Heart left ventricle (tissue), 13 donors: ENCODE results near the gene PLEKHO1.

Experiments used
- POLR2A ChIP-seq, 2 donors: fragments of 450-650 bp; IDR thresholded peaks; one replicate each; pipeline ENCODE4 v1.6.1; 2017; ENCODE audit warnings: antibody characterized with exemption in 2 of 2, mild to moderate bottlenecking in 2 of 2, moderate library complexity in 2 of 2
- TF ChIP-seq, protein P1 (sequence below), 12 donors: fragments of 200-600 bp; sonication (generic) in 4 of 12; IDR thresholded peaks; one replicate each; pipeline versions ENCODE4 v1.5.0 to v1.8.0; 2018 to 2022; ENCODE audit warnings: antibody characterized with exemption in 12 of 12, mild to moderate bottlenecking in 5 of 12
- donor health status: ischemic (EF 13 %, LVEDD 7.1; RV severe dilation, severe dysfunction).
- donor health status: DM: no; HTN: yes; CAD: no.
- donor health status: DM: no; HTN: no; CAD: no.
- donor health status: ischemic (EF 25% LVEDD 6.9; RV normal size, moderate dysfunction).
- donor health status: ischemic (EF 25% LVEDD 5.7; RV mildly dilated, moderate dysfunction).
- donor health status: ischemic (EF 35%, LVEDD 5.7; RV mildly dilated, moderate dysfunction).
- donor health status: nonischemic (EF 11% LVEDD 7.7; RV severe dilation, severe dysfunction).
- donor health status: DM: yes; HTN: yes; CAD: no.
- donor health status: PGD.
- donor health status: ischemic (EF 29% LVEDD 5.4; RV normal size, mild dysfunction).
- donor health status: nonischemic (EF 23%, LVEDD 6.1; RV moderate dilation, normal function).

GRCh38 chr1:150102986-150103385, 46.7 kb upstream of the PLEKHO1 start:
- TF ChIP-seq, protein P1, sequence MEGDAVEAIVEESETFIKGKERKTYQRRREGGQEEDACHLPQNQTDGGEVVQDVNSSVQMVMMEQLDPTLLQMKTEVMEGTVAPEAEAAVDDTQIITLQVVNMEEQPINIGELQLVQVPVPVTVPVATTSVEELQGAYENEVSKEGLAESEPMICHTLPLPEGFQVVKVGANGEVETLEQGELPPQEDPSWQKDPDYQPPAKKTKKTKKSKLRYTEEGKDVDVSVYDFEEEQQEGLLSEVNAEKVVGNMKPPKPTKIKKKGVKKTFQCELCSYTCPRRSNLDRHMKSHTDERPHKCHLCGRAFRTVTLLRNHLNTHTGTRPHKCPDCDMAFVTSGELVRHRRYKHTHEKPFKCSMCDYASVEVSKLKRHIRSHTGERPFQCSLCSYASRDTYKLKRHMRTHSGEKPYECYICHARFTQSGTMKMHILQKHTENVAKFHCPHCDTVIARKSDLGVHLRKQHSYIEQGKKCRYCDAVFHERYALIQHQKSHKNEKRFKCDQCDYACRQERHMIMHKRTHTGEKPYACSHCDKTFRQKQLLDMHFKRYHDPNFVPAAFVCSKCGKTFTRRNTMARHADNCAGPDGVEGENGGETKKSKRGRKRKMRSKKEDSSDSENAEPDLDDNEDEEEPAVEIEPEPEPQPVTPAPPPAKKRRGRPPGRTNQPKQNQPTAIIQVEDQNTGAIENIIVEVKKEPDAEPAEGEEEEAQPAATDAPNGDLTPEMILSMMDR (IDR thresholded peaks at IDR 0.05), result no peak
- no peak for TF ChIP-seq POLR2A (IDR thresholded peaks at IDR 0.05)
